HepG2 (cell line): Measurements from ENCODE around the gene RASSF7. TPM values are rescaled to one million over a fixed set of nuclear protein-coding genes. Genes with fewer than 3 reads are reported as not detected.

Experiments used
- FOXA1 ChIP-seq, 2 experiments: fragments of 450-650 bp in 1 of 2; sonication (generic) in 1 of 2; formaldehyde crosslinking in 1 of 2; IDR thresholded peaks; 2 replicates each; pipeline versions ENCODE4 v1.4.0 to v1.6.1; 2016 to 2020; ENCODE audit warnings: missing genetic modification reagents in 1 of 2
- polyA plus RNA-seq, 8 experiments: library from polyadenylated mRNA; depleted of rRNA in 3 of 8; stranded (reverse) in 7 of 8; unstranded in 1 of 8; fragments of >200 nt; fragmentation: Illumina TruSeq in 4 of 8; extraction: Trizol in 4 of 8; gene quantifications; 2 replicates each; pipeline versions ENCODE4 v1.2.1 to v1.2.3, GENCODE V29; 2011 to 2016; ENCODE audit warnings: low read depth in 4 of 8, missing spikeins in 1 of 8, mixed read lengths in 1 of 8; ENCODE audit not compliant: insufficient read depth in 1 of 8
- total RNA-seq, 5 experiments: library from RNA; depleted of rRNA; stranded (reverse); fragments of >200 nt; fragmentation: Illumina TruSeq; extraction: Trizol; gene quantifications; 2 replicates each; pipeline ENCODE4 v1.2.3, GENCODE V29; 2016; ENCODE audit warnings: low read depth in 1 of 5
- TF ChIP-seq, protein P1 (sequence below): sonication (generic); formaldehyde crosslinking; IDR thresholded peaks from 2 replicates; pipeline ENCODE4 v1.4.0; 2020; ENCODE audit warnings: missing genetic modification reagents, borderline replicate concordance
- TF ChIP-seq, protein P2 (sequence below): sonication (generic); formaldehyde crosslinking; conservative IDR thresholded peaks from 2 replicates; pipeline ENCODE4 v1.4.0; 2020; ENCODE audit warnings: missing genetic modification reagents

Gene RASSF7
- total and polyA plus RNA-seq, 2 of the 13 experiments (the other 11 are each of a cell fraction or from before 2014, with no cell fraction given), result 20.2 to 28.6 TPM

DNA sequence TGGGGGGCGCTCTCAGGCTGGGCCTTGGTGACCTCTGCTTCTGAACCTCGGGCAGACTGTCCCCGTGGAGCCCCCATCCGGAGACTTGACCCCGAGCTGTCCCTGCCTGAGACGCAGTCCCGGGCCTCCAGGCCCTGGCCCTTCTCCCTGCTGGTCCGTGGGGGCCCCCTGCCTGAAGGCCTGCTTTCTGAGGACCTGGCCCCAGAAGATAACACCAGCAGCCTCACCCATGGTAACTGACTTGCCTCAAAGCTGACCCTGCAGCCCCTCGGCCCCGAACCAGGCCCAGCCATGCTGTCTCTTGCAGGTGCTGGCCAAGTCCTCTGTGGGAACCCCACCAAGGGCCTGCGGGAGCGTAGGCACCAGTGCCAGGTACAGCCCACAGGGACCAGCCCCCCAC lies 9.2 kb upstream of the RASSF7 start (continued):
- TF ChIP-seq, protein P1, sequence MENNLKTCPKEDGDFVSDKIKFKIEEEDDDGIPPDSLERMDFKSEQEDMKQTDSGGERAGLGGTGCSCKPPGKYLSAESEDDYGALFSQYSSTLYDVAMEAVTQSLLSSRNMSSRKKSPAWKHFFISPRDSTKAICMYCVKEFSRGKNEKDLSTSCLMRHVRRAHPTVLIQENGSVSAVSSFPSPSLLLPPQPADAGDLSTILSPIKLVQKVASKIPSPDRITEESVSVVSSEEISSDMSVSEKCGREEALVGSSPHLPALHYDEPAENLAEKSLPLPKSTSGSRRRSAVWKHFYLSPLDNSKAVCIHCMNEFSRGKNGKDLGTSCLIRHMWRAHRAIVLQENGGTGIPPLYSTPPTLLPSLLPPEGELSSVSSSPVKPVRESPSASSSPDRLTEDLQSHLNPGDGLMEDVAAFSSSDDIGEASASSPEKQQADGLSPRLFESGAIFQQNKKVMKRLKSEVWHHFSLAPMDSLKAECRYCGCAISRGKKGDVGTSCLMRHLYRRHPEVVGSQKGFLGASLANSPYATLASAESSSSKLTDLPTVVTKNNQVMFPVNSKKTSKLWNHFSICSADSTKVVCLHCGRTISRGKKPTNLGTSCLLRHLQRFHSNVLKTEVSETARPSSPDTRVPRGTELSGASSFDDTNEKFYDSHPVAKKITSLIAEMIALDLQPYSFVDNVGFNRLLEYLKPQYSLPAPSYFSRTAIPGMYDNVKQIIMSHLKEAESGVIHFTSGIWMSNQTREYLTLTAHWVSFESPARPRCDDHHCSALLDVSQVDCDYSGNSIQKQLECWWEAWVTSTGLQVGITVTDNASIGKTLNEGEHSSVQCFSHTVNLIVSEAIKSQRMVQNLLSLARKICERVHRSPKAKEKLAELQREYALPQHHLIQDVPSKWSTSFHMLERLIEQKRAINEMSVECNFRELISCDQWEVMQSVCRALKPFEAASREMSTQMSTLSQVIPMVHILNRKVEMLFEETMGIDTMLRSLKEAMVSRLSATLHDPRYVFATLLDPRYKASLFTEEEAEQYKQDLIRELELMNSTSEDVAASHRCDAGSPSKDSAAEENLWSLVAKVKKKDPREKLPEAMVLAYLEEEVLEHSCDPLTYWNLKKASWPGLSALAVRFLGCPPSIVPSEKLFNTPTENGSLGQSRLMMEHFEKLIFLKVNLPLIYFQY (CRISPR knock-in tag), result no peak
- TF ChIP-seq FOXA1 (IDR thresholded peaks at IDR 0.05), result no peak
- TF ChIP-seq FOXA1 (CRISPR knock-in tag; IDR thresholded peaks at IDR 0.05), result 0 out of 2 replicates have a peak, but pooled peaks have one; percentile 23
- TF ChIP-seq, protein P2, sequence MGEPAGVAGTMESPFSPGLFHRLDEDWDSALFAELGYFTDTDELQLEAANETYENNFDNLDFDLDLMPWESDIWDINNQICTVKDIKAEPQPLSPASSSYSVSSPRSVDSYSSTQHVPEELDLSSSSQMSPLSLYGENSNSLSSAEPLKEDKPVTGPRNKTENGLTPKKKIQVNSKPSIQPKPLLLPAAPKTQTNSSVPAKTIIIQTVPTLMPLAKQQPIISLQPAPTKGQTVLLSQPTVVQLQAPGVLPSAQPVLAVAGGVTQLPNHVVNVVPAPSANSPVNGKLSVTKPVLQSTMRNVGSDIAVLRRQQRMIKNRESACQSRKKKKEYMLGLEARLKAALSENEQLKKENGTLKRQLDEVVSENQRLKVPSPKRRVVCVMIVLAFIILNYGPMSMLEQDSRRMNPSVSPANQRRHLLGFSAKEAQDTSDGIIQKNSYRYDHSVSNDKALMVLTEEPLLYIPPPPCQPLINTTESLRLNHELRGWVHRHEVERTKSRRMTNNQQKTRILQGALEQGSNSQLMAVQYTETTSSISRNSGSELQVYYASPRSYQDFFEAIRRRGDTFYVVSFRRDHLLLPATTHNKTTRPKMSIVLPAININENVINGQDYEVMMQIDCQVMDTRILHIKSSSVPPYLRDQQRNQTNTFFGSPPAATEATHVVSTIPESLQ (CRISPR knock-in tag), result no peak
- TF ChIP-seq, all 625 proteins: peak for 6
